NCI-H2171 treated with DMSO at 0.1 percent for 48 hours (cell line): ENCODE results near the gene CD226.
"Not testable (repeated sequence)": the region's sequence is repeated elsewhere in the genome, so short reads cannot be mapped to it uniquely, and the experiment has no call there.

Source experiments
- DNase-seq: peaks from one replicate; lab custom pipeline; 2025; lab: John Stamatoyannopoulos, UW

CD226 gene

DNA sequence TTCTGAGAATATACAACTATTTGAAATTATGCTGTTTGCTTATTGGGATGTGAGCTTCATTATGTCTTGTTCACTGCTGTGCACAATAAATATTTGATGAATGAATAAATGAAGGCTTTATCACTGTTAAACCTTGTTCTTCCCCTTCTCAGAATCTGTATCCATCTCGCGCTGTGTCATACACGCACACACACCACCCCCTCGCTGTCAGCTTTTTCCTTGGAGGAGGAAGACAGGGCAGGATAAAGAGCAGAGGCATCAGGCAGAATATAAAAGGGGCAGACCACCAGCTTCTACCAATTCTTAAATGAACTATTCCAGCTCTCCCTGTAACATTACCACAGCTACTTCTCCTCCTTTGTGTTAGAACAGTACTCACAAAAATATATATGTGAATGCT, 75.0 kb downstream of the CD226 start:
- no peak for DNase-seq

DNA sequence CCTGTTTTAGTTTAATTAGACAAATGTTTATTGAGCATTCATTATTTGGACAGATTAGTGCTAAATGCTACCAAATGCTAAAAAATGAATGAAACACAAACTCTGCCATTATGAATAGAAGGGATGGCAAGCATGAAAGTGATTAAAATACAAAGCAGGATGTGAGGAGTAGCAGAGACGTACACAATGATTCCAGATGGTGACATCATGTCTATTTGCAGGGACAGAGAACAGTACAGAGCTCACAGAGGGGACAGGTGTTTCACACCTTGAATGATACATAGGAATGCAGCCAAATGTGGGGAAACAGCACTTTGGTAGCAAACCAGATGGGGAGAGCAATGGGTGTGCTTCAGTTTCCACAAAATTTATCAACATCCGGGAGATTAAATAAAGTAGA, 76.3 kb downstream of the CD226 start:
- DNase-seq: no peak

GRCh38 chr18:69870736-69871135, 76.9 kb downstream of the CD226 start:
- no peak for DNase-seq

- no peak for DNase-seq
These were observed 81.5 kb downstream of the CD226 start for GRCh38 chr18:69866212-69866611.

- no peak for DNase-seq
These were observed 81.9 kb downstream of the CD226 start for GRCh38 chr18:69865776-69866175.

GRCh38 chr18:69864802-69865201, 82.9 kb downstream of the CD226 start:
- not testable (repeated sequence) for DNase-seq

DNA sequence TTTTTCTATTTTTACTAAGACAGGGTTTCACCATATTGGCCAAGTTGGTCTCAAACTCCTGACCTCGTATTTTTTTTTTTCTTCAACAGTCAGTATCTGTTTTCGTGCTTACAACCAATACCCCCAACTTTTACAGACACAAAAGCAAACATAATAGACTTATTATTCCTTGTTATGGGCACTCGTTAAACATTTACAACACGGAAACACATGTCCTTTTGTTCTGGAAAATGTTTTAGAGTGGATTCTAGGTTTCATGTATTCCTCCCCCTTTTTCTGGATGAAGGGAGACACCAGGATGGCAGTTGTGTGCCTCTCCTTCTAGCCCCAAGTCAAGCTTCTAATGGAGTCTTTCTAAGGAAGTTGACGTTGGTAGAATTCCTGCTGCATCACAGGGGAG, 88.8 kb downstream of the CD226 start:
- no peak for DNase-seq

DNA sequence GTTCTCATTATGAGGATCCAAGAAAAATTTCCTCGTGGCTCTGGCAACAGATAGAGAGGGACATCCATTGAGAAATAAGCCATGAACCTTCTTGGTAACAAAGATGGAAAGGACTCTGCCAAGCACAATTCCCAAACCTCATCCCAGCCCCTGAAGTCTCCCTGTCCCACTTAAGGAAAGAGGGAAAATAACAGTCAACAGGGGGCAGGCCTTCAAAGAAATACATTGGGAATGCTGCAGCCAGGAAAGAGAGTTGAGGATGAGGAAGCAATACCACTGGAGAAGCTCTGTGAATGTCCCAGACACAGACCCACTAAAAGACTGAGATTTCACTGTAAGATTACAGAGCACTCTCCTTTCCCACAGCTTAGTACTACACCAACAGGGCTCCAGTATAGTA, 93.2 kb downstream of the CD226 start:
- no peak for DNase-seq

GRCh38 chr18:69853051-69853450, 94.6 kb downstream of the CD226 start:
- DNase-seq: no peak

DNA sequence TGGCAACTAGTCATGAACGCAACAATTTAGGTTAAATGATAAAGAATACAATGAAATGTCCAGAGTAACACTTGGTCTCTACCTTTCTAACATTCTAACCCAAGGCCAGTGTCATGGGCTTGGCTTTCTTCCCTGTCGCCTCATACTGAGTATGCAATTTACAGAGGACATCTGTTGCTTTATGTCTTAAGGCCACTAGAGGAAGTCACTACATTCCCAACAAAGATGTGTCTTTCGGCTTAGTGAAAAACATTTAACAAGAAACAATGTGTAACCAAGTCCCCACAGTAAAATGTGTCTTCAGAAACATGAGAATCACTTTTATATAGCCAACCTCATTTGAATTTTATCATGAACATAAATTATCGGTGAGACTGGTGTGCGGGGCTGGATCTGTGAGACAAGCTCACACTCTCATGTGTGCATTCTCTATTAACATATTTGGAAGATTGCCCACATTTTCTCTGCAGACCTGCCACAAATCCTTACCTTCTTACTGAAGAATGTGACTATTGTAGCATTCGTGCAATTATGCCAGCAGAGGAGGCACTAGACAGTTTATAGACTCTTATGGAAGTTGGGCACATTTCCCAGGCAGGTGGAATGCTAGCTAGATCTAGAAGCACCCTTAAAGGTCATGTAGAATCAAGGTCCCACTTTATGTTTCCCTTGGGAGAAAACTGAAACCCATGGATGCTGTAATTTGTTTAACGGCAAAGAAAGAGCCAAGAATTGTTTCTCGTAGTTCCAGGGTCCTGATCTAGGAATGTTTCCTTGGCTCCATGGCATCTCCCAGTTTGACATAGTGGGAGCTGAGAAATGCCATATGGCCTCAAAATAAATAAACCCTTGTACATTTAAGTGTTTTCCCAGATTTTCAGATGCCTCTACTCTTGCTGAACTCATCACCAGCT, 101.8 kb downstream of the CD226 start:
- peak; percentile 22 for DNase-seq

- DNase-seq: no peak
These were observed 103.0 kb downstream of the CD226 start for GRCh38 chr18:69844656-69845055.

DNA sequence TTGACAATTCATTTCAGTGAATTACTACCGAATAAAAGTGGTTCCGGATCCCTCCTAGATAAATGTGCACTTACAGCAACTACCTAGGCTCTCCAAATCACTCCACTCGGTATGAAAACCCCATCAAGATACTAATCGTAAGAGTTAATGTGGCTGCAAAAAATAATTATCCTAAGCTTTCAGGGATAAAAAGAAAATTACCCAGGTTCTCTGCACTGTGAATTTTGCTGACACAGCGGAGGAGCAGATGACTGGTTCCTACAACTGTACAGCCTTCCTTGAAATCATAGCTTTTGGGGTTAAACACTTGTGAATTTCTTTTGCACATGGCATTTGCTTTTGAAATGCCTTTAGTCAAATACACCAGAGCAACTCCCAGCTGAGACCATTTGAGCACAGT, 104.7 kb downstream of the CD226 start:
- DNase-seq: no peak

DNA sequence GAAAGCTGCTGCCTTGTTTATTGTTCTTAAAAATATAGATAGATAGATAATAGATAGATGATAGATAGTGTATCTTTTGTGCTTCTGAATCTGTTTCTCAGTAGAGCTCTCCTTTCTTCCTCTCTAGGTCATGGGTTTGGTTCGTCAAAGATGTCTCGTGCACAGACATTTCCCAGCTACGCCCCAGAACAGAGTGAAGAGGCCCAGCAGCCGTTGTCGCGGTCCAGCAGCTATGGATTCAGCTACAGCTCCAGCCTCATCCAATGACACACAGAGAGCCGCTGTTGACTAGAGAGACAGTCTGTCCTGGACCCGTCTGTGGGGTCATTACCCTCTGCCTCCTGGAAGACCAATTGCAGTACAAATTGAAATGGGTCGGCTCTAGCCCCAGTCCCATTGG, 106.6 kb downstream of the CD226 start:
- no peak for DNase-seq

DNA sequence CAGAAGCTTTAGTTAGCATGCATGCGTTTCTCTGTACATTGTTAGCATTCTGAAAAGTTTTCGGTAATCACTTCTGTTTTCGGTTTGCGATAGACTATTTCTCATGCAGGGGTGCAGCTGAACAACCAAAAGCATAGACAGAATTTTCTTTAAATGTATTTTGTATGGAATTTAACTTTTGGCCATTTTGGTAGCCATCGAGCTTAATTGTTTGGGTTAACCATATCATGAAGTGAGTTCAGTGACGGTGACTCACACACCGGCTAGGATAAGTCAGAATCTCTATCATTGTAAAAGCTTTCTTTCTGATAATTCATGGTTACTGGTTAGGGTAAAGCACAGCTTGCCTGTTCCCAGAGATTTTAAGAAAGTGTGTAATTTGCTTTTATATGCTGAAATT, 107.2 kb downstream of the CD226 start:
- no peak for DNase-seq

GRCh38 chr18:69840001-69840400, 107.7 kb downstream of the CD226 start:
- no peak for DNase-seq

- no peak for DNase-seq
These were observed 108.2 kb downstream of the CD226 start for GRCh38 chr18:69839497-69839896.

GRCh38 chr18:69838620-69839411, 108.9 kb downstream of the CD226 start:
- no peak for DNase-seq

DNA sequence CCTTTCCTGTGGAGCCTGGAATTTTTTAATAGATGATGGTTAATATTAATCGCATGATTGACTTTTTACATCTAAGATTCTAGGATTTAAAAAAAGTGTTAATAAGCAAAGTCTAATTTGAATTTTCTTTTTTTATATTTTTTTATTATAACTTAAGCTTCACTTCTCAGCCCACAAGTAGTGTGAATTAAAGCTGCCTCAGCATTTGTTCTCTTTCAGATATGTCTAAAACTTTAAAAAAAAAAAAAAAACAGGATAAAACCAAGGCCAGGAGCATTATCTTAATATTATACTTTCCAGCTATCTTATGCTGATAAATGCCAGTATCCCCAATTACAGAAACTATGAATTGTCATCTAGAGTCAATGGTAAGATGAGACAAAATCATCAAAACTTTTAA, 109.7 kb downstream of the CD226 start:
- DNase-seq: no peak

- DNase-seq: not testable (repeated sequence)
These were observed 112.7 kb downstream of the CD226 start for GRCh38 chr18:69834980-69835379.

GRCh38 chr18:69830189-69830588, 117.5 kb downstream of the CD226 start:
- no peak for DNase-seq

DNA sequence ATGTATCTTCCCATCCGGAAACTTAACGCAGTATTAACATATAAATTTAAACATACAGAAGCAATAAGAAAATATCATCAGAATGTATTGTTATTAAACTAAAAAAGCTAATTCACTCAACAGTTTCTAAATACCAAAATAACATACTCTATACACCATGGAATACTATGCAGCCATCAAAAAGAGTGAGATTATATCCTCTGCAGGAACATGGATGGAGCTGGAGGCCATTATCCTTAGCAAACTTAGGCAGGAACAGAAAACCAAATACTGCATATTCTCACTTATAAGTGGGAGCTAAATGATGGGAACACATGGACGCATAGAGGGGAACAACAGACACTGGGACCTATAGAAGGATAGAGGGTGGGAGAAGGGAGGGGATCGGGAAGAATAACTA, 127.1 kb downstream of the CD226 start:
- no peak for DNase-seq

DNA sequence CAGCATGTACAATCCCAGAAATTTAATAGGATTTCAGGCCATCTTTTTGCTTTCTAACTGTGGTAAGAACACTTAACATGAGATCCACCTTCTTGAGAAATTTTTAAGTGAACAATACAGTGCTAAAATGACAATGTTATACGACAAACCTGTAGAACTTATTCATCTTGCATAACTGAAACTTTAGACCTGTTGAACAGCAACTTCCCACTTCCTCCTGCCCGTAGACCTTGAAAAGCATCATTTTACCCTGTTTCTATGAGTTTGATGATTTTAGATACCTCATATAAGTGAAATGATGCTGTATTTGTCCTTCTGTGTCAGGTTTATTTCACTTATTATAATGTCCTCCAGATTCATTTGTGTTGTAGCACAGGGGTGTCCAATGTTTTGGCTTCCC, 128.2 kb downstream of the CD226 start:
- no peak for DNase-seq

- DNase-seq: no peak
These were observed 130.2 kb downstream of the CD226 start for GRCh38 chr18:69817335-69817940.
